Fibroblast of mammary gland (primary cell): ENCODE data around the gene FNBP1.
"Not testable (repeated sequence)": the region's sequence is repeated elsewhere in the genome, so short reads cannot be mapped to it uniquely, and the experiment has no call there.

Experiments used
- DNase-seq: peaks from one replicate; pipeline ENCODE4 v3.0.0-alpha.2; 2010; ENCODE audit warnings: low read depth
- H3K4me3 ChIP-seq: 2 replicates; pipeline ENCODE4 v1.5.1; 2011; ENCODE audit warnings: low read depth, mild to moderate bottlenecking, low read length, moderate library complexity; ENCODE audit not compliant: control insufficient read depth
- CTCF ChIP-seq: conservative IDR thresholded peaks from 2 replicates; pipeline ENCODE4 v1.5.1; 2011; ENCODE audit warnings: low read depth, low read length, inconsistent platforms; ENCODE audit not compliant: control insufficient read depth, insufficient read depth

Gene FNBP1

GRCh38 chr9:129952337-129952736 is 90.7 kb downstream of the FNBP1 start:
- TF ChIP-seq CTCF = no peak
- H3K4me3 ChIP-seq = no peak overlapping the region

GRCh38 chr9:129949821-129950220 is 93.2 kb downstream of the FNBP1 start:
- TF ChIP-seq CTCF = no peak
- DNase-seq = no peak
- H3K4me3 ChIP-seq = no peak overlapping the region

More at GRCh38 chr9:129952337-129952736, 90.7 kb downstream of the FNBP1 start:
- no peak for DNase-seq

GRCh38 chr9:129948626-129949025 is 94.4 kb downstream of the FNBP1 start:
- peak; percentile 22 for DNase-seq
- not testable (repeated sequence) for H3K4me3 ChIP-seq

GRCh38 chr9:129946246-129946995 is 96.6 kb downstream of the FNBP1 start:
- DNase-seq = no peak
- no peak overlapping the region for H3K4me3 ChIP-seq
- TF ChIP-seq CTCF = no peak

- no peak for DNase-seq
- no peak for TF ChIP-seq CTCF
- no peak overlapping the region for H3K4me3 ChIP-seq
Observed at GRCh38 chr9:129945314-129945713, 97.7 kb downstream of the FNBP1 start.

GRCh38 chr9:129944506-129945116 is 98.4 kb downstream of the FNBP1 start:
- H3K4me3 ChIP-seq = no peak overlapping the region
- DNase-seq = no peak
- no peak for TF ChIP-seq CTCF

- no peak for DNase-seq
- no peak overlapping the region for H3K4me3 ChIP-seq
- TF ChIP-seq CTCF = no peak
Observed at GRCh38 chr9:129939431-129939830, 103.6 kb downstream of the FNBP1 start.
